Spleen (tissue), 11 donors: Measurements from ENCODE around the gene CDKN1A. TPM values are rescaled to one million over a fixed set of nuclear protein-coding genes. Genes with fewer than 3 reads are reported as not detected.

Experiments used
- DNase-seq: peaks from one replicate; pipeline ENCODE4 v3.0.0-alpha.2; 2020
- H3K27ac ChIP-seq, 8 donors: fragments of 200-600 bp; sonication (generic) in 7 of 8; 1 replicate in 4 of 8; 2 replicates in 4 of 8; pipeline versions ENCODE4 v1.5.0 to v1.8.0; 2016 to 2021; ENCODE audit warnings: inconsistent platforms in 4 of 8, mild to moderate bottlenecking in 4 of 8, moderate library complexity in 1 of 8
- H3K27me3 ChIP-seq, 7 donors: fragments of 200-600 bp; sonication (generic) in 6 of 7; replicated peaks in 1 of 7; 1 replicate in 4 of 7; 2 replicates in 3 of 7; pipeline versions ENCODE4 v1.5.0 to v1.8.0; 2016 to 2021; ENCODE audit warnings: inconsistent platforms in 3 of 7, mild to moderate bottlenecking in 1 of 7
- H3K36me3 ChIP-seq, 6 donors: fragments of 200-600 bp; sonication (generic) in 5 of 6; 1 replicate in 4 of 6; 2 replicates in 2 of 6; pipeline versions ENCODE4 v1.5.0 to v1.8.0; 2016 to 2021; ENCODE audit warnings: inconsistent platforms in 2 of 6
- H3K4me1 ChIP-seq, 6 donors: fragments of 200-600 bp; sonication (generic) in 5 of 6; 1 replicate in 3 of 6; 2 replicates in 3 of 6; pipeline versions ENCODE4 v1.5.0 to v1.8.0; 2016 to 2021; ENCODE audit warnings: inconsistent platforms in 3 of 6
- H3K4me3 ChIP-seq, 8 donors: fragments of 200-600 bp; sonication (generic) in 7 of 8; 1 replicate in 4 of 8; 2 replicates in 4 of 8; pipeline versions ENCODE4 v1.5.0 to v1.8.0; 2016 to 2021; ENCODE audit warnings: inconsistent platforms in 4 of 8, mild to moderate bottlenecking in 4 of 8, moderate library complexity in 2 of 8
- H3K9me3 ChIP-seq, 8 donors: fragments of 200-600 bp; sonication (generic) in 7 of 8; 1 replicate in 4 of 8; 2 replicates in 4 of 8; pipeline versions ENCODE4 v1.5.0 to v1.8.0; 2016 to 2021; ENCODE audit warnings: inconsistent platforms in 4 of 8
- CTCF ChIP-seq, 11 experiments: fragments of 200-600 bp in 7 of 11; fragments of 450-650 bp in 4 of 11; sonication (generic) in 4 of 11; IDR thresholded peaks in 8 of 11; conservative IDR thresholded peaks in 3 of 11; 1 replicate in 7 of 11; 2 replicates in 4 of 11; pipeline versions ENCODE4 v1.4.0 to v1.8.0; 2016 to 2021; ENCODE audit warnings: antibody characterized with exemption in 11 of 11, inconsistent platforms in 4 of 11, mild to moderate bottlenecking in 1 of 11
- POLR2A ChIP-seq, 3 donors: fragments of 450-650 bp; IDR thresholded peaks; one replicate each; pipeline ENCODE4 v1.5.1; 2017; ENCODE audit warnings: antibody characterized with exemption in 3 of 3, mild to moderate bottlenecking in 1 of 3
- POLR2AphosphoS5 ChIP-seq, 3 donors: sonication (generic); formaldehyde crosslinking; IDR thresholded peaks; one replicate each; pipeline ENCODE4 v1.5.1; 2017; ENCODE audit warnings: antibody characterized with exemption in 3 of 3
- WGBS, 5 donors: extraction: QIAGEN DNeasy Blood & Tissue Kit in 3 of 5; methylation state at CpG; one replicate each; pipeline versions ENCODE4 v1.1.5 to v1.1.7; 2013 to 2018; 5-methylcytosine and 5-hydroxymethylcytosine counted together
- intact Hi-C: fragments of 100-400 bp; cut with DNase I; formaldehyde crosslinking; loops from one replicate; pipeline ENCODE4 v1.15.0; 2023; ENCODE audit warnings: low total_unique reads
- polyA plus RNA-seq, 3 donors: library from polyadenylated mRNA; stranded (reverse); fragments of 200-250 nt; gene quantifications; one replicate each; pipeline ENCODE4 v1.2.1, GENCODE V29; 2013
- total RNA-seq, 7 donors: library from RNA; depleted of rRNA in 3 of 7; stranded (reverse); fragments of >200 nt in 3 of 7; fragmentation: NEBNext Ultra II Directional in 4 of 7; extraction: Animal tissue kit (Norgen Biotek cat#: 25700) in 4 of 7; gene quantifications; one replicate each; pipeline versions ENCODE4 v1.1.0 to v1.2.1, GENCODE V29; 2016 to 2021
- donor health status: healthy with polysubstance abuse.
- donor health status: DM: no; HTN: no; CAD: no; lungs with moderate emphysema.
- donor health status: DM: no; HTN: no; CAD: no.
- donor health status: Bipolar disorder and iron deficiency.
- donor health status: healthy.
- donor health status: DM: no; HTN: no; CAD: no.
- donor health status: DM: yes; HTN: yes; CAD: no.

CDKN1A gene
- total and polyA plus RNA-seq, 10 donors, result 10.7 to 58.5 (median 28.1) TPM

GRCh38 chr6:36717871-36718540 lies 39.5 kb downstream of the CDKN1A start:
- no peak for TF ChIP-seq CTCF (IDR thresholded peaks at IDR 0.05 in 8 of 11, conservative IDR thresholded peaks at IDR 0.05 in 3 of 11)
- no peak for TF ChIP-seq POLR2A (IDR thresholded peaks at IDR 0.05)
- TF ChIP-seq POLR2AphosphoS5 (IDR thresholded peaks at IDR 0.05), result no peak
- DNase-seq, result peak; percentile 66
- 72 to 87% (median 82%) methylated on average over 9 to 12 of the region's 12 CpGs for WGBS, 5 donors

GRCh38 chr6:36718560-36718959 lies 40.0 kb downstream of the CDKN1A start:
- H3K27ac ChIP-seq, result no peak overlapping the region
- H3K36me3 ChIP-seq, result peaks cover 0 to 86% (median 0%) of the 10 kb centered on the region in 6 donors
- intact Hi-C loops, result no loop called here
- no peaks in the 10 kb centered on the region for H3K9me3 ChIP-seq
- no peak overlapping the region for H3K4me3 ChIP-seq
- WGBS, 5 donors, result 79 to 84% (median 82%) methylated on average over 5 of the region's 5 CpGs
- TF ChIP-seq POLR2AphosphoS5 (IDR thresholded peaks at IDR 0.05) (no peak), CTCF (IDR thresholded peaks at IDR 0.05 in 8 of 11, conservative IDR thresholded peaks at IDR 0.05 in 3 of 11) (no peak), POLR2A (IDR thresholded peaks at IDR 0.05) (no peak)
- no peaks in the 10 kb centered on the region for H3K27me3 ChIP-seq
- DNase-seq, result peak; percentile 15
- H3K4me1 ChIP-seq, result peaks cover 0 to 11% (median 0%) of the 10 kb centered on the region in 6 donors

More at GRCh38 chr6:36717871-36718540, 39.5 kb downstream of the CDKN1A start:
- Histone ChIP-seq H3K36me3 (peaks cover 0 to 86% (median 0%) of the 10 kb centered on the region in 6 donors), H3K27me3 (no peaks in the 10 kb centered on the region), H3K27ac (no peak overlapping the region), H3K4me1 (peaks cover 0 to 11% (median 0%) of the 10 kb centered on the region in 6 donors), H3K9me3 (no peaks in the 10 kb centered on the region), H3K4me3 (no peak overlapping the region)
- intact Hi-C loops, result no loop called here

GRCh38 chr6:36719126-36719525 lies 40.6 kb downstream of the CDKN1A start:
- WGBS, 5 donors, result 89 to 94% (median 90%) methylated on average over 7 of the region's 7 CpGs
- Histone ChIP-seq H3K9me3 (no peaks in the 10 kb centered on the region), H3K4me3 (no peak overlapping the region), H3K36me3 (peaks cover 0 to 80% (median 0%) of the 10 kb centered on the region in 6 donors), H3K27me3 (no peaks in the 10 kb centered on the region), H3K4me1 (peaks cover 0 to 11% (median 0%) of the 10 kb centered on the region in 6 donors), H3K27ac (no peak overlapping the region)
- peak; percentile 19 for DNase-seq
- TF ChIP-seq POLR2AphosphoS5 (IDR thresholded peaks at IDR 0.05) (no peak), CTCF (IDR thresholded peaks at IDR 0.05 in 8 of 11, conservative IDR thresholded peaks at IDR 0.05 in 3 of 11) (no peak), POLR2A (IDR thresholded peaks at IDR 0.05) (no peak)
- intact Hi-C loops, result no loop called here

GRCh38 chr6:36720251-36721141 lies 42.0 kb downstream of the CDKN1A start:
- no peaks in the 10 kb centered on the region for H3K27me3 ChIP-seq
- no peaks in the 10 kb centered on the region for H3K9me3 ChIP-seq
- H3K36me3 ChIP-seq, result peaks cover 0 to 70% (median 0%) of the 10 kb centered on the region in 6 donors
- DNase-seq, result peak; percentile 53
- 77 to 89% (median 79%) methylated on average over 10 to 11 of the region's 11 CpGs for WGBS, 5 donors
- H3K4me3 ChIP-seq, result no peak overlapping the region
- intact Hi-C loops, result no loop called here
- H3K4me1 ChIP-seq, result peaks cover 0 to 25% (median 2%) of the 10 kb centered on the region in 6 donors
- TF ChIP-seq POLR2A (IDR thresholded peaks at IDR 0.05) (no peak), POLR2AphosphoS5 (IDR thresholded peaks at IDR 0.05) (no peak), CTCF (IDR thresholded peaks at IDR 0.05 in 8 of 11, conservative IDR thresholded peaks at IDR 0.05 in 3 of 11) (no peak)
- no peak overlapping the region for H3K27ac ChIP-seq
